ENCODE results near the gene GPR143. TPM values are rescaled to one million over a fixed set of nuclear protein-coding genes. Genes with fewer than 3 reads are reported as not detected.

GPR143 gene
- total RNA-seq, 3 donors from 2014 or later (not counting 1 experiment from before 2014, with no cell fraction given): not detected

DNA sequence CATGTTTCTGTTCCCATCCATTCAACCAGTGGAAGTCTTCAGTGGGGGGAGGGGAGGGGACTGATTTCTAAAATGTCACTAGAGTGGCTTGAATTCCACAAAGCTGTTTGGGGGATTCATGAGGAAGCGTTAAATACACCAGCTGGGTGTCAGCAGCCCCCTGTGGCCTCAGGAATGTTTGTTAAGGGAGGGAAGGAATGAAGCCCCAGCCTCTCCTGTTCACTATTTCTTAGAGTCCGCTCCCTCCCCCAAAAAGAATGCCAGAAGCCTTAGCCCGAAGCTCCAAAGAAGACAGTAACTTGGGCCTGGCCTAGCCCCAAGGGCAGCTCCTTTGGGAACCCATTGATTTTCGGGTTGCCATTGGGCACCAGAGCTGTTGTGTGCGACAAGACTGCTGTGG, 23.9 kb upstream of the GPR143 start:
- H3K27me3 Mint-ChIP-seq (ENCODE audit: low read depth in 2 of 2): peaks cover 10 to 43% of the 10 kb centered on the region in 2 donors
- no peak overlapping the region for H3K4me3 Mint-ChIP-seq
- 60% methylated on average over 5 of the region's 5 CpGs for WGBS (ENCODE audit: insufficient coverage)
- ATAC-seq: no peak
- Histone ChIP-seq H3K27ac (ENCODE audit: low read length) (no peak overlapping the region), H3K4me1 (ENCODE audit: control insufficient read depth, insufficient read depth, low read length) (no peaks in the 10 kb centered on the region), H3K9me3 (ENCODE audit: control insufficient read depth, insufficient read depth, low read length) (no peaks in the 10 kb centered on the region), H3K27me3 (ENCODE audit: control insufficient read depth, insufficient read depth, low read length) (peaks cover 2% of the 10 kb centered on the region), H3K4me3 (ENCODE audit: low read length) (no peak overlapping the region), H3K36me3 (ENCODE audit: control insufficient read depth, insufficient read depth, low read length) (no peaks in the 10 kb centered on the region)
- intact Hi-C loops (cut with micrococcal nuclease): no loop called here
- H3K27ac Mint-ChIP-seq: no peak overlapping the region
- no peaks in the 10 kb centered on the region for H3K4me1 Mint-ChIP-seq
- TF ChIP-seq, protein P1, sequence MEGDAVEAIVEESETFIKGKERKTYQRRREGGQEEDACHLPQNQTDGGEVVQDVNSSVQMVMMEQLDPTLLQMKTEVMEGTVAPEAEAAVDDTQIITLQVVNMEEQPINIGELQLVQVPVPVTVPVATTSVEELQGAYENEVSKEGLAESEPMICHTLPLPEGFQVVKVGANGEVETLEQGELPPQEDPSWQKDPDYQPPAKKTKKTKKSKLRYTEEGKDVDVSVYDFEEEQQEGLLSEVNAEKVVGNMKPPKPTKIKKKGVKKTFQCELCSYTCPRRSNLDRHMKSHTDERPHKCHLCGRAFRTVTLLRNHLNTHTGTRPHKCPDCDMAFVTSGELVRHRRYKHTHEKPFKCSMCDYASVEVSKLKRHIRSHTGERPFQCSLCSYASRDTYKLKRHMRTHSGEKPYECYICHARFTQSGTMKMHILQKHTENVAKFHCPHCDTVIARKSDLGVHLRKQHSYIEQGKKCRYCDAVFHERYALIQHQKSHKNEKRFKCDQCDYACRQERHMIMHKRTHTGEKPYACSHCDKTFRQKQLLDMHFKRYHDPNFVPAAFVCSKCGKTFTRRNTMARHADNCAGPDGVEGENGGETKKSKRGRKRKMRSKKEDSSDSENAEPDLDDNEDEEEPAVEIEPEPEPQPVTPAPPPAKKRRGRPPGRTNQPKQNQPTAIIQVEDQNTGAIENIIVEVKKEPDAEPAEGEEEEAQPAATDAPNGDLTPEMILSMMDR (IDR thresholded peaks at IDR 0.05): no peak
- no peaks in the 10 kb centered on the region for H3K36me3 Mint-ChIP-seq
- H3K9me3 Mint-ChIP-seq: no peaks in the 10 kb centered on the region
- DNase-seq: no peak

DNA sequence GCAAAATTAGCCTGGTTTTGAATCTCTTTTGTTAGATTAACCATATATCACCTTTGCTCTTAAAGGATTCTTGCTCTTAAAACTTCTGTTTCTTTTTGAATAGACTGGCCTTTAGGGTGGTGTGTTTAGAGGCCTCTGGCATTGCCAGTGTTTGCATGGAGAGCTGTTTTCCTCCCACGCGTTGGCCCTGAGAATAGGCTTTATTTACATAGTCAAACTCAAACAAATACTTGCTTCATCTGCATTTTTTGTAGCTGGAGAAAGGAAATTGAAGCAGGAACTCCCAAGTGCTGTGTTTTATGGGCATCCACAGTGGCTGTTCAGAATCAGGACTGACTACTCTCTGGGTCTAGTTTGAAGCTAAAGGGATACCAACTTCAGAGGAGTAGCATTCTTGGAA, 23.3 kb upstream of the GPR143 start:
- no CpG with 5 or more reads among the region's 2 CpGs for WGBS (ENCODE audit: insufficient coverage)
- no peak overlapping the region for H3K4me3 Mint-ChIP-seq
- peaks cover 10 to 43% of the 10 kb centered on the region in 2 donors for H3K27me3 Mint-ChIP-seq (ENCODE audit: low read depth in 2 of 2)

DNA sequence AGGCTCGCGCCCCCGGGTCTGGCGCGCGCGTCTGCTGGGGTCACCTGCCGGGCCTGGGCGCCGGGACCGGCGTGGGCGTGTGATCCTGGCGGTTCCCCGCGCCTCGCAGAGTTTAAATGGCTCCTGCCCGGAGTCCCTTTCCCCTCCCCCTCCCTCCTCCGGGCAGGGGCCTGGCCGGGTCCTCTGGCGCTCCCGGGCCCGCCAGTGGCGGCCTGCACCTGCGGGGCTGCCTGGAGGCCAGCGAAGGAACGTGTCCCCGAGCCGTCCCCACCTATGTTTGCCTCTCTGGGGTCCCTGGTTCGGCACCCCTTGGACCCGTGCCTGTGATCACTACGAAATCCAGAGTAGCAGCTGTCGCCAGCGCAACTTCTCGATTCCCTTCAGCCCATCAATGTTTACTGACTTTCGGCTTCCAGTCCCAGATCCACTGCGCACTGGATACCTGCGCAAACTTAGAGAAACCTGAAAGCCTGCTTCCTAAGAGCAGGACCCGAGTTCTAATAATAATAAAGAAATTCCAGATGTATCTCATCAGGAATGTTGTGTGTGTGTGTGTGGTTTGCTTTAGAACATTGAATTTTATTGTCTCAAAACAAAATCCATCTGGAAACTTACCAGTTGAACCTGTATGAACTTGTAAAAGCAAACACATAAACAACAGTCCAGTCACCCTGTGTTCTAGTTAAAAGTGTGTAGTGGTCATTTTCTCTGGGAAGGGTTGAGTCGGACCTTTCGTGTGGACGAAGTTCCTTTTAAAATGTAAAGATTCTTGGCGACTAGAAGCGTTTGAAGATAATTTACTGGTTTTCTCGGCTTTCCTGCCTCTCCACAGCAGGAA, 21.4 kb upstream of the GPR143 start:
- WGBS (ENCODE audit: insufficient coverage): 3% methylated on average over 38 of the region's 45 CpGs
- no peaks in the 10 kb centered on the region for H3K36me3 ChIP-seq (ENCODE audit: control insufficient read depth, insufficient read depth, low read length)
- no peaks in the 10 kb centered on the region for H3K4me1 Mint-ChIP-seq
- H3K9me3 Mint-ChIP-seq: no peaks in the 10 kb centered on the region
- H3K4me3 ChIP-seq (ENCODE audit: low read length): no peak overlapping the region
- peak in 1 of 3 donors; percentile 7 for ATAC-seq
- H3K27ac ChIP-seq (ENCODE audit: low read length): no peak overlapping the region
- peak overlapping the region; percentile 65 for H3K4me3 Mint-ChIP-seq
- H3K27me3 ChIP-seq (ENCODE audit: control insufficient read depth, insufficient read depth, low read length): peaks cover 2% of the 10 kb centered on the region
- no peaks in the 10 kb centered on the region for H3K4me1 ChIP-seq (ENCODE audit: control insufficient read depth, insufficient read depth, low read length)
- no peaks in the 10 kb centered on the region for H3K9me3 ChIP-seq (ENCODE audit: control insufficient read depth, insufficient read depth, low read length)
- peaks cover 12 to 43% of the 10 kb centered on the region in 2 donors for H3K27me3 Mint-ChIP-seq (ENCODE audit: low read depth in 2 of 2)
- TF ChIP-seq, protein P1 (IDR thresholded peaks at IDR 0.05): no peak
- H3K36me3 Mint-ChIP-seq: no peaks in the 10 kb centered on the region
- intact Hi-C loops (cut with micrococcal nuclease): no loop called here
- H3K27ac Mint-ChIP-seq: no peak overlapping the region
- no peak for DNase-seq

More for the DNA sequence above, 23.3 kb upstream of the GPR143 start:
- H3K36me3 ChIP-seq (ENCODE audit: control insufficient read depth, insufficient read depth, low read length): no peaks in the 10 kb centered on the region
- peaks cover 2% of the 10 kb centered on the region for H3K27me3 ChIP-seq (ENCODE audit: control insufficient read depth, insufficient read depth, low read length)
- H3K9me3 ChIP-seq (ENCODE audit: control insufficient read depth, insufficient read depth, low read length): no peaks in the 10 kb centered on the region
- Mint-ChIP-seq H3K9me3 (no peaks in the 10 kb centered on the region), H3K4me1 (no peaks in the 10 kb centered on the region), H3K36me3 (no peaks in the 10 kb centered on the region), H3K27ac (no peak overlapping the region)
- no peak overlapping the region for H3K27ac ChIP-seq (ENCODE audit: low read length)
- DNase-seq (no peak), ATAC-seq (no peak)
- intact Hi-C loops (cut with micrococcal nuclease): no loop called here
- H3K4me3 ChIP-seq (ENCODE audit: low read length): no peak overlapping the region
- no peaks in the 10 kb centered on the region for H3K4me1 ChIP-seq (ENCODE audit: control insufficient read depth, insufficient read depth, low read length)
- TF ChIP-seq, protein P1 (IDR thresholded peaks at IDR 0.05): no peak
